SK-N-SH treated with all-trans-retinoic acid at 6 μM for 48 hours (cell line): ENCODE data around the gene TRIM71.

Experiments used
- ATAC-seq: fragments of 200-7000 bp; cut with Tn5 transposase; 3 replicates; pipeline ENCODE4 v1.9.1; 2020; ENCODE audit warnings: mild to moderate bottlenecking, moderate library complexity
- ARNTL ChIP-seq: fragments of 450-650 bp; formaldehyde crosslinking; IDR thresholded peaks from 2 replicates; pipeline ENCODE4 v1.5.0; 2020; ENCODE audit warnings: low read depth, mild to moderate bottlenecking, moderate library complexity, borderline replicate concordance
- ISL1 ChIP-seq: fragments of 250-450 bp; sonication (Bioruptor Pico); IDR thresholded peaks from 2 replicates; pipeline ENCODE4 v2.1.2; 2022; ENCODE audit warnings: mild to moderate bottlenecking, moderate library complexity
- TOX ChIP-seq: fragments of 250-450 bp; sonication (Bioruptor Pico); IDR thresholded peaks from 2 replicates; pipeline ENCODE4 v1.8.0; 2021; ENCODE audit warnings: mild to moderate bottlenecking, moderate library complexity, borderline replicate concordance
- TSHZ2 ChIP-seq: fragments of 250-450 bp; sonication (Bioruptor Pico); IDR thresholded peaks from 2 replicates; pipeline ENCODE4 v1.5.0; 2020; ENCODE audit warnings: mild to moderate bottlenecking, moderate library complexity
- ZFP3 ChIP-seq: fragments of 250-450 bp; sonication (Bioruptor Pico); IDR thresholded peaks from 2 replicates; pipeline ENCODE4 v1.5.0; 2020; ENCODE audit warnings: mild to moderate bottlenecking, moderate library complexity
- ZFP30 ChIP-seq: fragments of 450-650 bp; formaldehyde crosslinking; IDR thresholded peaks from 2 replicates; pipeline ENCODE4 v1.5.0; 2022; ENCODE audit warnings: mild to moderate bottlenecking, moderate library complexity

Gene TRIM71

DNA sequence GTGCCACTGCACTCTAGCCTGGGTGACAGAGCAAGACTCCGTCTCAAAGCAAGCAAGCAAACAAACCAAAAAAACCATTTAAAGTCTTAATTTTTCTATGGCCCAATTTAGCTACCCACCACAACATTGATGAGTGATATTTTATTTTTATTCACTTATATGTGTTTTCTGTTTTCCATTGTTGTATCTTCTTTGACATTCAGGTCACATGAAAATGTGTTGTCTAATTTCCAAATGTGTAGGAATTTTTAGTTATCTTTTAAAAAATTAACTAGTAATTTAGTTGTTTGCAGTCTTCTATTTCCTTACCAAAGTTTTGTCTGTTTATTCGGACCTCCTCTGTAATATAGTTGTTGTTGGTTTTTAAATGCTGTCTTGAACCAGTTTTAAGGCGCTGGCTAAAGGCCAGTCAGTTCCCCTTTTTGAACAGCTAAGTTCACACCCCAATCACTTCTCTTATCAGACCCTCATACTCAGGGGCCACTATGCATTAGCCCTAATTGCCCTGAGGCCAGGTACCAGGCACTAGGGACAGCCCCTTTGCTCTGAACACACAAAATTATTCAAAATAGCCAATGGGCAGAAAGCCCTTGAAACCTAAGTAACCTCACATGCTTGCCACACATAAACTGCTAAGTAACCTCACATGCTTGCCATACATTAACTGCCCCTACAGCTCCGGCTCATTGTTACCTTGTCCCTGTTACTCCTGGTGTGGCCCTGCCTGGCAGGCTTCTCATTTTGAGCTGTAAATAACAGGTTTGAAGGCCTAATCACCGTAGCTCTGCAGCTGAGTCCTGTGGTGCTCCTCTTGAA lies 129.4 kb downstream of the TRIM71 start:
- peak; percentile 50; the same call in 2 of the 3 replicates for ATAC-seq
- TF ChIP-seq ISL1 (CRISPR knock-in tag): no peak
- no peak for TF ChIP-seq TSHZ2
- no peak for TF ChIP-seq TOX (CRISPR knock-in tag)
- TF ChIP-seq ZFP3: no peak
- TF ChIP-seq ARNTL: no peak
- no peak for TF ChIP-seq ZFP30 (CRISPR knock-in tag)
